GM18499 (cell line): Measurements from ENCODE around the gene INPP5J.

Source experiments
- ATAC-seq: cut with Tn5 transposase; IDR thresholded peaks from one replicate; pipeline ENCODE4 v1.9.1; 2021; ENCODE audit warnings: moderate number of reproducible peaks; ENCODE audit not compliant: insufficient read depth, unreplicated experiment

The INPP5J gene

GRCh38 chr22:31122196-31122531, 602 bp upstream of the INPP5J start:
- ATAC-seq: no peak

DNA sequence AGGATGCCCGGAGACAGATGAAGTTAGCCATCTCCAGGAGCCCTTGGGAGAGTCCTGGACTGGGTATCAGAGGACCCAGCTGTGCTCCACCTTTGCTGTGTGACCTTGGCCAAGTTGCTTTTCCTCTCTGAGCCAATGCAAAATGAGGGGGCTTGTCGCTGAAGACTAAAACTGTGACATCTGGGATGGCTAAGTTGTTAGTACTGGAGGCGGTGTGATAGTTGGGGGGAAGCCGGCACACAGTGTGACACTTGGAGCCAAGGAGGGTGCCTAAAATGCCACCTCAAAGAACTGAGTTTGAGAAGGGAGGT, 481 bp downstream of the INPP5J start:
- no peak for ATAC-seq

GRCh38 chr22:31124290-31124689, 1.5 kb downstream of the INPP5J start:
- no peak for ATAC-seq

GRCh38 chr22:31124811-31125465, 2.2 kb downstream of the INPP5J start:
- no peak for ATAC-seq

DNA sequence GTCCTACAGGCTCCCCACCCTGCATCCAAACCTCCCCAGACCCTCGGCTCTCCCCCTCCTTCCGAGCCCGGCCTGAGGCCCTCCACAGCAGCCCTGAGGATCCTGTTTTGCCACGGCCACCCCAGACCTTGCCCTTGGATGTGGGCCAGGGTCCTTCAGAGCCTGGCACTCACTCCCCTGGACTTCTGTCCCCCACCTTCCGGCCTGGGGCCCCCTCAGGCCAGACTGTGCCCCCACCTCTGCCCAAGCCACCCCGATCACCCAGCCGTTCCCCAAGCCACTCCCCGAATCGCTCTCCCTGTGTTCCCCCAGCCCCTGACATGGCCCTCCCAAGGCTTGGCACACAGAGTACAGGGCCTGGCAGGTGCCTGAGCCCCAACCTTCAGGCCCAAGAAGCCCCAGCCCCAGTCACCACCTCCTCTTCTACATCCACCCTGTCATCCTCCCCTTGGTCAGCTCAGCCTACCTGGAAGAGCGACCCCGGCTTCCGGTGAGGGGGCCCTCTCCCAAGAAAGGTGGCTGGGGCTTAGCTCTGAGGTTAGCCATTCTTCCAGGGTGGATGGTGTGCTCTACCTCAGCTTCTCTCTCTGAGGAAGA, 2.9 kb downstream of the INPP5J start:
- no peak for ATAC-seq

GRCh38 chr22:31126128-31126868, 3.5 kb downstream of the INPP5J start:
- no peak for ATAC-seq

DNA sequence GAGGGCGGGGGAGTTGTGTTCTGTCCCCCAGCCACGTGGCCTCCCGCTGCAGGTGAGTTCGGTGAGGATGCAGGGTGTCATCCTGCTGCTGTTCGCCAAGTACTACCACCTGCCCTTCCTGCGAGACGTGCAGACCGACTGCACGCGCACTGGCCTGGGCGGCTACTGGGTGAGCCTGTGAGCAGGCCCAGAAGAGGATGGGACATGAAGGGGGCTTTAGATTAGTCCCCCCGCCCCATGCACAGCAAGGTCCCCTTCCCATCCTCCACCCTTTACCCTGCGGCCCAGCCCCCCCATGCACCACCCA, 4.1 kb downstream of the INPP5J start:
- ATAC-seq: no peak

DNA sequence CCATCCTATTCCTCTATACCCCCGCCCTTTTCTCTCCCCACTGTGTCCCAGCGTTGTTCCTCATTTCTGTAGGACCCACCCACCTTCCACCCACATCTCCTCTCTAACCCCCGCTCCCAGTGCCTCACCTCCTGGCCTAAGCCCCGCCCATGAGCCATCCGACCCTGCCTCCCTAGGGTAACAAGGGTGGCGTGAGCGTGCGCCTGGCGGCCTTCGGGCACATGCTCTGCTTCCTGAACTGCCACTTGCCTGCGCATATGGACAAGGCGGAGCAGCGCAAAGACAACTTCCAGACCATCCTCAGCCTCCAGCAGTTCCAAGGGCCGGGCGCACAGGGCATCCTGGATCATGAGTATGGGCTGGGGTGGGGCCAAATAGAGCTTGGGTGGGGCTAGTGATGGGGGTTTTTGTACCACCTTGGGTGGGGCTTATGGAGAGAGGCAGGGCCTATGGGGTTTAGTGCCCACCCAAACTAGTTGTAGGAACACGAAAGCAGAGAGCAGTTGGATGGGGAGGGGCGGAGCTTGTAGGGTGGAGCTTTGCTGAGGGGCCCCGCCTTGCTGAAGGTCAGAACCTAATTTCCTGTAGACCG, 4.5 kb downstream of the INPP5J start:
- ATAC-seq: no peak

GRCh38 chr22:31128156-31128555, 5.4 kb downstream of the INPP5J start:
- ATAC-seq: no peak

DNA sequence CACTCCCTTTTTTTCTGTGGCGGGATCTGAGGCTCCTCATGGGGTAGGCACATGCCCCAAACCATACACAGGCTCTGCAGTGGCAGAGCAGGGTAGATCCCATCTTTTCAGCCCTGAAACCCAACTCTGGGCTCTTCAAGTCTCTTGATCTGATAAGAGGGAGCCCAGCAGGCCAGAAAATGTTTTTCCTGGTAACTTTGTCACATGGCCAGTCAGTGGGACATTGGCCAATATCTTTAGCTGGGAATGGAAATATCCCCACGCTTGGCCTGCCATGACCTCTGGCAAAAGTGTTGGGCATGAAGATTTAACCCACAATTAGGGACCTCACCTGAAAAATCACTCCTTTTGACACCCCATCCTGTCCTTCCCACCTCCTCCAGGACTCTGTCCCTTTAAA, 8.1 kb downstream of the INPP5J start:
- no peak for ATAC-seq

DNA sequence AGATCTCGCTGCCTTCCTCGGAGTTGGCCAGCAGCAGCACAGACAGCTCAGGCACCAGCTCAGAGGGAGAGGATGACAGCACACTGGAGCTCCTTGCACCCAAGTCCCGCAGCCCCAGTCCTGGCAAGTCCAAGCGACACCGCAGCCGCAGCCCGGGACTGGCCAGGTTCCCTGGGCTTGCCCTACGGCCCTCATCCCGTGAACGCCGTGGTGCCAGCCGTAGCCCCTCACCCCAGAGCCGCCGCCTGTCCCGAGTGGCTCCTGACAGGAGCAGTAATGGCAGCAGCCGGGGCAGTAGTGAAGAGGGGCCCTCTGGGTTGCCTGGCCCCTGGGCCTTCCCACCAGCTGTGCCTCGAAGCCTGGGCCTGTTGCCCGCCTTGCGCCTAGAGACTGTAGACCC, 11.1 kb downstream of the INPP5J start:
- no peak for ATAC-seq

DNA sequence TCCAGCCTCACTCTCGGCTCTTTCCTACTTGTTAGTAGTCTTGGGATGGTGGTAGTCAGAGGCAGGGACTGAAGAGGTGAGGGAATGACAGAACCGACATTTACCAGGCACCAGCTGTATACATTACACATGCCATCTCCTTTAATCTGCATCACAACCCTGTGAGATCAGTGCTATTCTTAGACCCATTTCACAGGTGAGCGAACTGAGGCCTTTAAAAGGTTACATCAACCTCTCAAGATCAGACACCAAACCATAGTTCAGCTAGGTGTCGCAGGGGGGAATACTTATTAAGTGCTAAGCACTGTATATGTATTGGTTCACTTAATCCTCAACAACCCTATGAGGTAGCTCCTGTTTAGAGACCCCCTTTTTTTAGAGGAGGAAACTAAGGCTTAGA, 11.9 kb downstream of the INPP5J start:
- no peak for ATAC-seq

GRCh38 chr22:31135706-31136105, 12.9 kb downstream of the INPP5J start:
- no peak for ATAC-seq

GRCh38 chr22:31136155-31136554, 13.4 kb downstream of the INPP5J start:
- no peak for ATAC-seq

GRCh38 chr22:31136711-31137110, 13.9 kb downstream of the INPP5J start:
- no peak for ATAC-seq

GRCh38 chr22:31137721-31138120, 15.0 kb downstream of the INPP5J start:
- no peak for ATAC-seq

GRCh38 chr22:31138126-31138525, 15.4 kb downstream of the INPP5J start:
- ATAC-seq: no peak

DNA sequence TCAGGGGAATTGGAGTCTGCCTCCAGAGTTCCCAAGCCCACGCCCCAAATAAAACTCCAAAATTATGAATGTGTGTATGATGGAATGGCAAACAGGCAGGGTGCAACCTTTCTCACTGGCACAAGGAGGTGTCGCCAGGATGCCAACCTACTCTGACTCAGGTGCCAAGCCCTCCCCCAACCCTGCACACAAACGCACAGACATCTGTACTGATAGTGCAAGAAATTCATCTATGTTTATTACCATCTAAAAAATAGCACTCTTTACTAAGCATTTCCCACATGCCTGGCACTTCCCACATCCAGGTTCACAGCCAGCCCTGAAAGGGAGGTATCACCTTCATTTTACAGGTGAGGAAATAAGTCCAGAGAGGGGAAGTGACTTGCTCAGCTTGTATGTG, 16.3 kb downstream of the INPP5J start:
- ATAC-seq: no peak

- ATAC-seq: no peak
These were observed 17.3 kb downstream of the INPP5J start, which contains the start of gene PLA2G3 for GRCh38 chr22:31139866-31140716. PLA2G3 (minus strand) TSS chr22:31140508; CDS start chr22:31140354, 154 bp downstream.

DNA sequence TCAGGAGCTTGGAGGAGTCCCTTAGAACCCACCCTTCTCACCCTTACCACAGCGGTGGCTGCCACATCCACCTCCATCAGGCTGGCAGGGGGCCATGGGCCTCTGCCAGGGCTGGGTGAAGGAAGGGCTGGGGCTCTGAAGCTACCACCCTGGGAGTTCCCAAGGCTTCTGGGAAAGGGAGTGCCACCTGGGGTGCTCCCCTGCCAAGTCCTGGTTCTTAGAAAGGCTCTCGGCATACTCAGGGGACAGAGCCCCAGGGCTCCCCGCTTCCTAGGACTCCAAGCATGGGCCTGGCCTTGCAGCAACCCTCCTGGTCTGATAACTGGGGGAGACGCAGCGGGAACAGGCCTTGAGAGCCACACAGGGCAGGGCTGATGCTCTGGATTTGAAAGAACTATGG, 18.0 kb downstream of the INPP5J start:
- no peak for ATAC-seq

DNA sequence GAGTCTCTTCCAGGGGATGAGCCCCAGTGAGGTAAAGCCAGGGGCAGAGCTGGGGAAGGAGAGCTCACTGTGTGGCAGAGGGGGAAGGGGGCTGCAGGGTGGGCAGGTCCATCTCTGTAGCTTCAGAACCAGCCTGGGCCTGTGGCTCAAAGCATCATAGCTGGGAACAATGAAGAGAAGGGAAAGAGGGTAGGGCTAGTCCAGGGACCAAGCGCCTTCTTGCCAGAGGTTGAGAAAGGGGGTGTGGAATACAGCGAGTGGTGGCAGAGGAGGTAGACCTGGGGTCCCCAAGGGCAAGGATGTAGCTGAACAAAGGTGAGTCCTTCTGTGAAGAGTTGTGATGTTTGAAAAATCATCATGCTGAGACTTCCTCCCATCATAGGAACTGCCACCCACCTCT, 18.8 kb downstream of the INPP5J start:
- no peak for ATAC-seq
